Measurements from ENCODE around the gene POLR1E.

GRCh38 chr9:37486616-37487548 is 1.1 kb downstream of the POLR1E start:
- TF ChIP-seq CTCF (optimal IDR thresholded peaks at IDR 0.05 in 1 of 3, IDR thresholded peaks at IDR 0.05 in 1 of 3, conservative IDR thresholded peaks at IDR 0.05 in 1 of 3; ENCODE audit: extremely low read depth in 1 of 3, insufficient read depth in 2 of 3, low read length in 3 of 3) = no peak
- TF ChIP-seq EZH2 (IDR thresholded peaks at IDR 0.05; ENCODE audit: low read length) = no peak

Measured in keratinocyte (primary cell).